ENCODE results near the gene MAGI2.

The MAGI2 gene

DNA sequence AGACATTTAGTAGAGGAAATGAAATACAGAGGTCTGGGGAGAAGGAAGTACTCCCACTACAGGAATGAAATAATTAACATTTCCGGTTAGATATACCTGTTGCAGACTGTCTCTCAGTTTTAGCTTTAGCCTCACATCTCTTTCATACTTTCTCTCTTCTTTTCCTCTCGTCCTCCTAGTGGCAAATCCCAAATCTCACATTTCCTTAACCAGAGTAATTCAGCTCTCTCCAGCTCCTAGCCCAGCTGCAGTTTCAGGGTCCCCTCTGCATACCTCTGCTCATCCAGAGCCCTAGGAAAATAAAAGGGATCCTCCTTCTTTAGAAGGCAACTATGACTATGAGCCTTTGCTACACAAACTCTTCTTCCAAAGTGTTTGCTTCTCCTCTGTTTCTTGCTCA, 1011.7 kb downstream of the MAGI2 start:
- no peak for DNase-seq

GRCh38 chr7:78438433-78438832, 1015.0 kb downstream of the MAGI2 start:
- DNase-seq, result no peak

GRCh38 chr7:78437118-78437517, 1016.3 kb downstream of the MAGI2 start:
- no peak for DNase-seq

DNA sequence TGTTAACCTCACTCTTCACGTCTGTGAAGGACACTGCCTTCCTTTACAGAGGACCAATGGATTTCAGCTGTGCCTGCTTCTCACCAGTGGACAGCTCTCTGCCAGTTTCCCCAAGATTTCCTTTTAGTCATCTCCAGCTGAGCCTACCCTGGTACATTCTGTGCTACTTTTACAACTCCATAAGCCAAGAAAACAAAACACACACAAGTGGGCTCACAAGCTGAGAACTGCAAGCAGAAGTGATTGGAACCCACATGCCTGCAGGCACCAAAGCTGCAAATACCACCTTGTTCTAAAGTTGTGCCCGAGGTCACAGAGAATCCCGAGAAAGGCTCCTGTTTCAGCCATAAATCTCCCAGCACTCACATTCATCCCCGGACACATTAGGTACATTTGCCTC, 1018.1 kb downstream of the MAGI2 start:
- no peak for DNase-seq

DNA sequence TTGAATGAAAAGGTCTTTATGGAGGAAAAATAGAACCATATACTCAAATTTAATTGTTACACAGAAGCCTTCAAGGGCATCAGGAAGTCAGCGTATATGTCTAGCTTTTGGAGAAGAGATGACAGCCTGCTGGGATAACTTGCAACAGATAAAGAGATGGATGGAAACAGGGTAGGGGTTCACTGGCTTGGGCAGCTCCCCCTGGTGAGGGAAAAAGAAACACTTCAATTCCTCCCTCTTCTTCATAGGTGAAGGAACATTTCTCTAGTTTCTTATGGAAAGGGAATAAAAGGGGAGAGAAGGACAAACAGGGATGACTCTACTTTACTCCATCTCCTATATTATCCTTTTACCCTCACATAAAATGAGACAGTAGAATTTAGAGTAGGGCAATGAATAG, 1019.2 kb downstream of the MAGI2 start:
- DNase-seq, result no peak

GRCh38 chr7:78433421-78433820, 1020.0 kb downstream of the MAGI2 start:
- no peak for DNase-seq

- no peak for DNase-seq
These were observed 1023.6 kb downstream of the MAGI2 start for GRCh38 chr7:78429878-78430277.

GRCh38 chr7:78427209-78427608, 1026.3 kb downstream of the MAGI2 start:
- no peak for DNase-seq

DNA sequence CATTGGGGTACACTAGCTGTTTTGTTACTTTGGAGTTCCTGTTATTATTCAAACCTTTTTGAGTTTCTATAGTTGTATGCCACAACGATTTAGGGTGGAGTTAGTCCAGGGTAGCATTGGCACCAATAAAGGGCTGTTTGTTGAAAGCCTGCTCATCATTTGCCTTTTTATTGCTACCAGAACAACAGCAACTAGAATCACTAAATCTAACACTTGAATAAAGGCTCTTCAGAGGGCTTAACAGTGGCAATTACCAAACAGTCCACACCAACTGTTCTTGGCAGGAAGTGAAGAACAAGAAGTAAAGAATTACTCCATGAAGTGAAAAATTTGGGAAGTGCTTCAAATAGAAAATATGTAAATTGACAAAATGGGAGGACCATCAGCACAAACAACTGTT, 1033.5 kb downstream of the MAGI2 start:
- DNase-seq, result no peak

DNA sequence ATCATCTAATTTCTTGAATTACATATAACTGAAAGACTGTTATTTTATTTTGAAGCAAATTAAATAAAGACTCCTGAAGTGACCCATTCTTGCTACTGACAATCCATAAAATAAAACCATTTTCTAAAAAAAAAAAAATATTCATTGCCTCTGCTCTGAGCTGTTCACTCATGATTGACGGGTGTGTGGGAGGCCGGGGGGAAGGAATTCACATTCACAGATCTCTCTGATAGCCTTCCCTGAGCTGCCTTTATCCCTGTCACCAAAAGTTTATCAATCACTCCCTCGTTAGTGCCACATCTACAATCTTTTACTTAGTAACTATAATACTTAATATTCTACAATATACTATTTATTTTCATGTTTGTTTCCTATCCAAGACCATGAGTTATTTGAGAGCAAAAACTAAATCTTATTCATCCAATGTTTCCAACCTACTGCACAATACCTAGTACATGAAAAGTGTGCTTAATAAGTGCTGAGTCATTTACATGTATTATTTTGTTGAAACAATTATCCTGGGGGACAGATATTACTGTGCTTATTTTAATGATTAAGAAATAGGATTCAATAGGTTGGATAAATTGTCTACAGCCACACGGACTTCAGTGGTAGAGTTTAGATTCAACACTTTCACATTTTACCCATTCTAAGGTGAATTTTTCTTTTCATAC, 1036.2 kb downstream of the MAGI2 start:
- no peak for DNase-seq

GRCh38 chr7:78413568-78413967, 1039.9 kb downstream of the MAGI2 start:
- DNase-seq, result no peak

DNA sequence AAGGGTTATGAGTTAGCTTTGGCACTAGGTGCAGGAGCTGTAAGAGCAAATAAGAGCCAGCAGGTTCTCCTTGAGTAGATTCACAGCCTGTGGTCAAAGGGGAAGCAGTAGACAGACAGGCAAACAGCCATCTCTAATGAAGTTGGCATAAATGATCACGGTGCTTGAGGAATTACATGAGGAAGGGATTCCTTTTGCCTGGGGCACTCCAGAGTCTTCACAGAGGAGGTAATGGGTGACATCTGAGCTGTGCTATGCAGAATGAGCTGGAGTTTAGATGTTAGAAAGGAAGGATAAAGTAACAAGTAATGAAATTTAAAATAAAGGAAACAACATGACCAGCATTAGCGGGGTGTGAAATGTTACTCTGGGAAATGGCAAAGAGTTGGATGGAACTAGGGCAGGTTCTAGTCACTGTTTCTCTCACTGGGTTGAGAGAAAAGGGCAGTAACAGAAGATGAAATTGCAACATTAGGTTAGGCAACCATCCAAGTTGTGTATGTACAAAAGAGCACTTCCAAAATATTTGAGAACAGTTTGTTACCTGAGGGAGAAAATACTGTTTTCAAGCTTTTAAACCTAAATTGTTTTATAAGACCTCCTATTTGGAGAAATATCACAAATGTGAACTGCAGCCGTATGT, 1041.1 kb downstream of the MAGI2 start:
- no peak for DNase-seq

DNA sequence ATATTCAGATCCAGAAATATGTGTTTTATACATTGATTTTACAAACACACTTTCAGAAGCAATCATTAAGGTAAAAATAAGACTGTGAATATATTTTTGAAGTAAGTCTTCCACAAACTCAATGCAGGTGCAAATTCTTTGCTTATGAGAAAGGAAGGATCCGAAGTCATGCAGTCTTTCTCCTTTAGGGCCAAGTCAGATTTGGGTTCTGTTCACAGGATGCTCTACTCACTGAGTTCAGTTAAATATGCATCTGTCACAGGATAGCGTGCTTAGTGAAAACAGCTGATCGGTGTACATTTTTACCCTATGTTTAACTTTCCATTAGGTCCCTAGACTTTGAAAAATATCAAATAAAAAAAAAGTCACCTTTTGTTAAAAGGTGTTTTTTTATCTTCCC, 1046.4 kb downstream of the MAGI2 start:
- DNase-seq, result no peak

DNA sequence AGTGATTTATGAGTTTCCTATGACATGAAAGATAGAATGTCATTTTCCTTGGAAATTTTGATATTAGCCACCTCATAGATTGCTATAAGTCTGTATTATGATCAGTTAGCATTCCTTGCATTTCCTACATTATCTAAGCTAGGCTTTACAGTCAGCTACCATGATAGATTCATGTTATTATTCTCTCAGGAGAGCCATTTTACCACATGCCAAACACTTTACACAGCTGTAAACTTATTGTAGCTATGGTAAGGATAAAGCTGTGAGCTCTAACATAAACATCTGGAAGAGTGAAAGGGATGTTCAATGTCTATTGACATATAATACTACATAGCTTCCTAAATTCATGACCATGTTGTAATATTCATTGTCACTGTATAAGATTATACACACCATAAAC, 1046.9 kb downstream of the MAGI2 start:
- no peak for DNase-seq

DNA sequence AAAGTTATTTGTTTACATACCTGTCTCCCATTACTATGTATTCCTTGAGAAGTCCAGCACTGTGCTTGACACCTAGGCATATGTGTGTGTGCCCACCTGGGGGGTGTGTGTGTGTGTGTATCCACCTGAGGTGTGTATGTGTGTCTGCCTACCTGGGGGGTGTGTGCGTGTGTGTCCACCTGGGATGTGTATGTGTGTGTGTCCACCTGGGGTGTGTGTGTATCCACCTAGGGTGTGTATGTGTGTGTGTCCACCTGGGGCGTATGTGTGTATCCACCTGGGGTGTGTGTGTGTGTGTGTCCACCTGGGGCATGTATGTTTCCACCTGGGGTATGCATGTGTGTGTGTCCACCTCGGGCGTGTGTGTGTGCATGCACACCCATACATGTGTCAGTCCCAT, 1051.4 kb downstream of the MAGI2 start:
- DNase-seq, result no peak

GRCh38 chr7:78400038-78400437, 1053.4 kb downstream of the MAGI2 start:
- DNase-seq, result no peak

GRCh38 chr7:78399033-78399769, 1054.3 kb downstream of the MAGI2 start:
- DNase-seq, result no peak

GRCh38 chr7:78398576-78398975, 1054.9 kb downstream of the MAGI2 start:
- no peak for DNase-seq

GRCh38 chr7:78398081-78398480, 1055.4 kb downstream of the MAGI2 start:
- DNase-seq, result no peak

DNA sequence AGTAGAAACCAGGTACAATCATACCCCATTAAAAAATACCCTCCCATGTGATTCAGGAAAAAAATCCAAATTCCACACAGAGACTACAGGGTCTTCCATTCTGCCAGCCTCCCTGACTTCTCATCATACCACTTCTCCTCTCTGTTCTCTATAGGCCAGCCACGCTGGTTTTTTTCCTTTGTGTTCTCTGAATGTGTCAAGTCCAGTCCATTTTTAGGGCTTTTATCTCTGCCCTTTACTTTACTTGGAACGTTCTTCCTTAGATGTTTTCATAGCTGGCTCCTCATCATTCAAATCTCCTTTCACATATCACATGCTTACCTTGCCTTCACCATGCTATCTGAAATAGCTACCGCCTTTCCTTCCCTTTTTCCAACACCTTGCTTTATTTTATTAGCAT, 1057.3 kb downstream of the MAGI2 start:
- DNase-seq, result no peak

DNA sequence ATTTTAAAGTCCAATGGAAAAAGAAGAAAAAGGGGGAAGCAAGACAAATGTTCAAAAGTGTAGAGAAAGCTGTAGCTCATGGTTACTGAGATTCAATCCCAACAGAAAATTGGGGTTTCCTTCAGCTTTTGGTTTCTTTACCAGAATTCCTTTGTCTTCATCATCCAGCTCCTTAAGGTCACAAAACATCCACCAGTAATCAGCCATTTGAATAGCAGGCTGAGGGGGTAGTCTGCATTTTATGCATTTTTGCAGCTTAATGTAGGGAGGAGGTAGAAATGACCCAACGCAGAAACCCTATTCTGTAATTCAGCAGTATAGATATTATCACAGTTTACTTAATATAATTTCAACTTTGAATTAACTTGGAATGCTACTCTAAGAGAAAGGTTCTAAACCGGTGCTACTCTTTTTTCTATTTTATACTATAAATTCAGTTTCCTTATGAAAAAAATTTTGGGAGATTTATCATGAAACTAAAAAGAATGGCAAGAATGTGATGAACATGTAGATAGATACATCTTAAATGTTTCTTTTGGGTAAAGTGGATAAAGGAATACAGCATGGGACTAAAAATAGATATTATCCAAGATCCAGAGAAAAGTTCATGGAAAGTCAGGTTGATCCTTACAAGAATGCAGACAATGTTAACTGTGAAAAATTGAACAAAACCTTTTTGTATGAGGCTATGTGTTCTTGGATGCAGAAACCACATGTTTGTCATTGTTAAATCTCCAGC, 1058.0 kb downstream of the MAGI2 start:
- DNase-seq, result no peak

DNA sequence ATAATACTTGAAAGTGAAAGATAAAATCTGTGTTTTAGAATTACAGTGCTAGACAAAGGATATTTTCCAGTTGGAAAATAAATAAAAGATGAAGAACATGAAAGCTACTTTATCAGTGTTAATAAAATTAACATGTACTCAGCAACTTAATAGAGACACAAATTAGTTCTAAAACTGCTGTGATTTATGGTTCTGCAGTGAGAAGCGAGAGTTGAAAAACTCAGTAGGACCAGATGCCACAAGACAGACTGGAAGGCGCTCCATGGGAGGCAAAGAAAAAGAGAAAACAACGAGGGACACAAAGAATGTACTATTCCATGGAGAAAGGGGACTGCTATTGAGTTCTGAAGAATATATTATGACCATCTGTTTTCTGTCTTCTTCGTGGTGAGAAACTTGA, 1064.4 kb downstream of the MAGI2 start:
- DNase-seq, result no peak

- no peak for DNase-seq
These were observed 1066.9 kb downstream of the MAGI2 start for GRCh38 chr7:78386520-78386919.
